ENCODE data around the gene TPT1.

The TPT1 gene

GRCh38 chr13:45333251-45333976 lies 7.6 kb downstream of the TPT1 start (continued):
- no peak for TF ChIP-seq REST (tag by site-specific recombination; IDR thresholded peaks at IDR 0.05)
- no peak for TF ChIP-seq ZNF654 (tag by site-specific recombination; IDR thresholded peaks at IDR 0.05; ENCODE audit: low read depth)
- no peak for TF ChIP-seq ZNF670 (tag by site-specific recombination; IDR thresholded peaks at IDR 0.05; ENCODE audit: low read depth)
- TF ChIP-seq ZNF501 (tag by site-specific recombination; IDR thresholded peaks at IDR 0.05) = no peak
- TF ChIP-seq ZNF274 (IDR thresholded peaks at IDR 0.05; ENCODE audit: low read length) = no peak
- no peak for TF ChIP-seq ZNF274 (tag by site-specific recombination; IDR thresholded peaks at IDR 0.05; ENCODE audit: borderline replicate concordance)
- TF ChIP-seq ZBTB26 (tag by site-specific recombination; optimal IDR thresholded peaks at IDR 0.05) = no peak
- no peak for TF ChIP-seq ZNF302 (tag by site-specific recombination; IDR thresholded peaks at IDR 0.05; ENCODE audit: low read depth)
- no peak for TF ChIP-seq SALL2 (tag by site-specific recombination; IDR thresholded peaks at IDR 0.05; ENCODE audit: borderline replicate concordance)
- TF ChIP-seq SCRT2 (tag by site-specific recombination; IDR thresholded peaks at IDR 0.05) = peak; percentile 95
- no peak for TF ChIP-seq TSHZ1 (tag by site-specific recombination; IDR thresholded peaks at IDR 0.05; ENCODE audit: borderline replicate concordance)
- TF ChIP-seq ZNF777 (tag by site-specific recombination; IDR thresholded peaks at IDR 0.05; ENCODE audit: borderline replicate concordance) = no peak
- TF ChIP-seq ZBTB44 (tag by site-specific recombination; IDR thresholded peaks at IDR 0.05) = 0 out of 2 replicates have a peak, but pooled peaks have one; percentile 18
- TF ChIP-seq ZNF324 (tag by site-specific recombination; IDR thresholded peaks at IDR 0.05) = no peak
- TF ChIP-seq ZNF350 (tag by site-specific recombination; IDR thresholded peaks at IDR 0.05) = no peak
- no peak for TF ChIP-seq ZNF792 (tag by site-specific recombination; IDR thresholded peaks at IDR 0.05)
- no peak for TF ChIP-seq ZSCAN4 (tag by site-specific recombination; IDR thresholded peaks at IDR 0.05)
- no peak for TF ChIP-seq ZNF221 (tag by site-specific recombination; IDR thresholded peaks at IDR 0.05; ENCODE audit: borderline replicate concordance)
- 0 out of 2 replicates have a peak, but pooled peaks have one; percentile 42 for TF ChIP-seq ZNF18 (tag by site-specific recombination; IDR thresholded peaks at IDR 0.05)
- TF ChIP-seq OVOL3 (tag by site-specific recombination; IDR thresholded peaks at IDR 0.05) = no peak
- no peak for TF ChIP-seq PBX3 (CRISPR knock-in tag; IDR thresholded peaks at IDR 0.05)
- TF ChIP-seq HOXA7 (CRISPR knock-in tag; IDR thresholded peaks at IDR 0.05; ENCODE audit: borderline replicate concordance) = no peak
